Measurements from ENCODE around the gene ZNF304. TPM values are rescaled to one million over a fixed set of nuclear protein-coding genes. Genes with fewer than 3 reads are reported as not detected.

ZNF304 gene
- total RNA-seq (10 to 100 TPM in 3 of 7 donors, 1 to 10 TPM in 4; 3.0 to 13.0 (median 9.1) TPM), polyA plus RNA-seq (10 to 100 TPM in 1 of 2 donors, 1 to 10 TPM in 1; 4.8 to 12.5 TPM)
- long read RNA-seq, donor 1, full-length matches to known transcripts, result 2 of 4 reads
- long read RNA-seq, donor 1, partial matches to known transcripts, result 0 of 4 reads
- long read RNA-seq, donor 1, other reads (novel, unspliced or antisense), result 2 of 4 reads
- long read RNA-seq, donor 2, full-length matches to known transcripts, result 3 of 3 reads
- long read RNA-seq, donor 2, partial matches to known transcripts, result 0 of 3 reads
- long read RNA-seq, donor 2, other reads (novel, unspliced or antisense), result 0 of 3 reads
- long read RNA-seq, donor 3, full-length matches to known transcripts, result 10 of 11 reads
- long read RNA-seq, donor 3, partial matches to known transcripts, result 0 of 11 reads
- long read RNA-seq, donor 3, other reads (novel, unspliced or antisense), result 1 of 11 reads

DNA sequence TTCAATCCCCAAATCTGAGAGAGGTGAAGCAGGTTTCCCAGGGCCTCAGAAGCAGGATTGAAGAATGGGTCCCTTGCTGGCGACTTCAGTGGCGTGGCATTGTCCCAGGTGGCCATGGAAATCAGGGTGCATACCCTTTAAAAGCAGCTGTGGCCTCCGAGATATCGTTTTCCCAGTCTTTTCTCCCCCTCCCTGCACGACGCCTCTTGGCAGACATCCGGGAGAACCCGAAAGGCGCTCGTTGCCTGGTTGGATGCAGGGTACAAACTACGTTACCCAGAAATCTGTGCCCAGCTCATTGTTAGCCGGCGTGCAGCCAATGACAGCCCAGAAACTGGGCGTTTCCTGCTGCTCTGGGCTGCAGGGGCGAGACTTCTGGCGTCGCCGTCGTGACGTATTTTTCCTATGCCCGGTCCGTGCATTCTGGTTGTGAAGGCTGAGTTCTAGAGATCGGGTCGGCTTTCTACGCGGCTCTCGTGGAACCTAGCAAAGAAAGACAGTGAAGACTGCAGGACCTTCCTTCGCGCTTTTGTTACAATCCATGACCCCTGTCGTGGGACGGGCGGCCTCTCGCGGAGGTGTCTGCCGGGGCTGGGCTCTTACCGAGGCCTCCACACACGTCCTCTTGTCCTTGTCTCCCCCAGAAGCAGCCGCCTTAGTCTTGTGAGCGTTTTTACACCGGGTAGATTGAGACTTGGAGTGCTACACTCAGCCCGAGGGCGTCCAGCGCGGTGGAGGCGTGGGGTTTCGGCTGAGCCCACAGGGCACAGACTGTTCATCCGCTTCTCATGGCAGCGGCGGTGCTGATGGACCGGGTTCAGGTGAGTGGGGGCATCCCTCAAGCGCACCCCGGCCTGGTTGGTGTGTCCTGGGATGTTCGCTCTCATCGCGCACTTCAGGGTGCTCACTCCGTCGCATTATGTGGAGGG, at the start of gene ZNF304:
TSS of gene ZNF304 (plus strand) at position 395 of the 929 bp plus-strand sequence. CDS start at position 789, 394 bp downstream.
- Histone ChIP-seq H3K27ac (no peak within 1 kb of the TSS), H3K4me3 (peak within 1 kb of the TSS; percentile 87), H3K9me3 (peaks cover 10 to 38% of the 10 kb centered on the region in 2 donors), H3K27me3 (no peaks in the 10 kb centered on the region), H3K4me1 (ENCODE audit: insufficient read depth) (peaks cover 5% of the 10 kb centered on the region), H3K36me3 (peaks cover 3% of the 10 kb centered on the region)
- TF ChIP-seq, protein P1, sequence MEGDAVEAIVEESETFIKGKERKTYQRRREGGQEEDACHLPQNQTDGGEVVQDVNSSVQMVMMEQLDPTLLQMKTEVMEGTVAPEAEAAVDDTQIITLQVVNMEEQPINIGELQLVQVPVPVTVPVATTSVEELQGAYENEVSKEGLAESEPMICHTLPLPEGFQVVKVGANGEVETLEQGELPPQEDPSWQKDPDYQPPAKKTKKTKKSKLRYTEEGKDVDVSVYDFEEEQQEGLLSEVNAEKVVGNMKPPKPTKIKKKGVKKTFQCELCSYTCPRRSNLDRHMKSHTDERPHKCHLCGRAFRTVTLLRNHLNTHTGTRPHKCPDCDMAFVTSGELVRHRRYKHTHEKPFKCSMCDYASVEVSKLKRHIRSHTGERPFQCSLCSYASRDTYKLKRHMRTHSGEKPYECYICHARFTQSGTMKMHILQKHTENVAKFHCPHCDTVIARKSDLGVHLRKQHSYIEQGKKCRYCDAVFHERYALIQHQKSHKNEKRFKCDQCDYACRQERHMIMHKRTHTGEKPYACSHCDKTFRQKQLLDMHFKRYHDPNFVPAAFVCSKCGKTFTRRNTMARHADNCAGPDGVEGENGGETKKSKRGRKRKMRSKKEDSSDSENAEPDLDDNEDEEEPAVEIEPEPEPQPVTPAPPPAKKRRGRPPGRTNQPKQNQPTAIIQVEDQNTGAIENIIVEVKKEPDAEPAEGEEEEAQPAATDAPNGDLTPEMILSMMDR (IDR thresholded peaks at IDR 0.05), result no peak
- no peak for TF ChIP-seq POLR2A (IDR thresholded peaks at IDR 0.05)
- no peak for TF ChIP-seq EP300 (IDR thresholded peaks at IDR 0.05)
- 1% methylated on average over 57 of the region's 57 CpGs for WGBS, 3 donors
- intact Hi-C loops (cut with DNase I), result no loop called here
- DNase-seq, result peak; percentile 89 to 93 (median 90)

DNA sequence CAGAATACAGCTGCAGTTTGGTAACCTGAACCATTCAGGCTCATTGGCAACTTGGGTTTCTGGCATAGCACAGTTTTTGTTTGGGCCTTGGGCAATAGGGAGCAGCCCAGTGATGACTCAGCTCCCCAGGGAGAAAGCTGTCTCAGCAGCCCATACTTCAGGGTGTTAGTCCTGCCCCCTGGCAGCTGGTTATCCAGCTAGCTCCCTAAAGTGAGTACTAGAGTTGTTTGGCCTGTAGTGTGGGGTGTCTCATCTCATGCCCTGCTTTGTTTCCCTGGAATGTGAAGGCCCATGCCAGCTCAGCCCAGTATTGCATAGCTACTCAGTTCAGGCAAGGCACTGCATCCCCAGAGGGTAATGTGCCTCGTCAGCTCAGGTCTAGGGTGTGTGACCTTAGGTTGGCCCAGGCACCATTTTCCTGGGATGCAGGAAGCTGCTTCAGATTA, 49.0 kb upstream of the ZNF304 start:
- WGBS, 3 donors, result 88 to 93% (median 89%) methylated on average over 1 of the region's 1 CpG
- DNase-seq, result no peak

DNA sequence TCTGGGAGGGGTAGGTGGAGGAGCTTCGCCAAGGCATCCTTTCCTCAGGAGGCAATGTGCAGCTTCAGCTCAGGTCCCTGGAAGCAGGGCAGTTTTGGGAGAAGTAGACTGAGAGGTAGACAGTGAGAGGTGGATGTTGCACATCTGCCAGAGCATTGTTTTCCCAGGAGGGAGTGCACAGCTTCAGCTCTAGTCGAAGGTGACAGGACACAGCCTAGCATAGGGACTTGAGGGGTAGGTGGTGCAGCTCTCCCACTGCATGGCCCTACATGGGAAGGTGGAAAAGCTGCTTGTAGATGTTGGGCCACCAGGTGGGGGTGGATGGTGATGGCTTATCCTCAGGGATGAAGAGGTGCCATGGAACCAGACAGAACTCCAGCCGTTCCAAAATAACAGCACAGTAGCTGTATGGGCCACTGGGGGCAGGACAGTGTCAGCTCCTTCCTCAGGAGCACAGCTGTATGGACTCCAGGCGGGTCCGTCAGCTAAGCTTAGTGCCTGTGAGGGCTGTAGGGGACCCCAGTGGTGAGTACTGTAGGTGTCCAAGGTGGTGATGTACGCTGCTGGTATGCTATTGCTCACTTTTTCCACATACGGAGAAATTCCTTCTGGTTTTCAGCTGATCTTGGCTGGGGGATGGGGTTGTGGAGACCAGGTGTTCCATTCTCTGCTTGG, 48.2 kb upstream of the ZNF304 start:
- no peak overlapping the region for H3K27ac ChIP-seq
- H3K4me3 ChIP-seq, result no peak overlapping the region
- H3K36me3 ChIP-seq, result no peaks in the 10 kb centered on the region
- no peaks in the 10 kb centered on the region for H3K27me3 ChIP-seq
- no peak for DNase-seq
- peaks cover 4 to 19% of the 10 kb centered on the region in 2 donors for H3K9me3 ChIP-seq
- no peaks in the 10 kb centered on the region for H3K4me1 ChIP-seq (ENCODE audit: insufficient read depth)
- WGBS, 3 donors, result 78 to 91% (median 78%) methylated on average over 7 of the region's 7 CpGs
- intact Hi-C loops (cut with DNase I), result no loop called here
- TF ChIP-seq POLR2A (IDR thresholded peaks at IDR 0.05) (no peak), EP300 (IDR thresholded peaks at IDR 0.05) (no peak)
- TF ChIP-seq, protein P1 (IDR thresholded peaks at IDR 0.05), result no peak

More for the DNA sequence above, 49.0 kb upstream of the ZNF304 start:
- Histone ChIP-seq H3K4me3 (no peak overlapping the region), H3K27ac (no peak overlapping the region), H3K9me3 (peaks cover 4 to 19% of the 10 kb centered on the region in 2 donors), H3K36me3 (no peaks in the 10 kb centered on the region), H3K27me3 (no peaks in the 10 kb centered on the region), H3K4me1 (ENCODE audit: insufficient read depth) (no peaks in the 10 kb centered on the region)
- TF ChIP-seq EP300 (IDR thresholded peaks at IDR 0.05) (no peak), POLR2A (IDR thresholded peaks at IDR 0.05) (no peak)
- TF ChIP-seq, protein P1 (IDR thresholded peaks at IDR 0.05), result no peak
- intact Hi-C loops (cut with DNase I), result no loop called here

DNA sequence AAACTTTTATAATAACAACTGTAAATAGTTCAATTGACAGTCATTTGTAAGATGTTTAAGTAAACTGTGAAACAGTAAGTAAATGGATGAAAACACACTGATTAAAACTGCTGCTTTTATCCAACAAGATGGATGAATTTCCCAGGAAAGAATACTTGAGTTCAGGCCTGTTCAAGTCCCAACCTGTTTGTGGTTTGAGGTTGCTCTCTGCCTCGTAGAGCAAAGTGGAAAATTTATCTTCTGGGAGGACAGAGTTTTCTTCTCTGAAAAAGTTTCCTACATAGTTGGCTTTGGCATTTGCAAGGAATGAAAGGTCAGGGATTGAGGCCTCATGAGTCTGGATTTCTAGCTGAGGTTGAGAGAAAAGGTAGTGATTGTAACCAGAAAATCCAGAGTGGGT, 46.0 kb upstream of the ZNF304 start:
- TF ChIP-seq EP300 (IDR thresholded peaks at IDR 0.05) (no peak), POLR2A (IDR thresholded peaks at IDR 0.05) (no peak)
- TF ChIP-seq, protein P1 (IDR thresholded peaks at IDR 0.05), result no peak
- intact Hi-C loops (cut with DNase I), result no loop called here
- DNase-seq, result no peak
- H3K27me3 ChIP-seq, result no peaks in the 10 kb centered on the region
- peaks cover 4 to 15% of the 10 kb centered on the region in 2 donors for H3K9me3 ChIP-seq
- WGBS, 3 donors, result 0% methylated on average over 1 of the region's 1 CpG
- H3K4me3 ChIP-seq, result no peak overlapping the region
- H3K27ac ChIP-seq, result no peak overlapping the region
- no peaks in the 10 kb centered on the region for H3K4me1 ChIP-seq (ENCODE audit: insufficient read depth)
- no peaks in the 10 kb centered on the region for H3K36me3 ChIP-seq
